PC-3 (cell line): ENCODE measurements around the gene ATP2B2. TPM values are rescaled to one million over a fixed set of nuclear protein-coding genes. Genes with fewer than 3 reads are reported as not detected.

ENCODE experiments used
- ATAC-seq: fragments of 200-7000 bp; cut with Tn5 transposase; 2 replicates; pipeline ENCODE4 v1.9.1; 2020; ENCODE audit warnings: mild to moderate bottlenecking, moderate library complexity
- BruUV-seq: library from RNA; stranded (reverse); fragments of 400-500 nt; replicated peaks from 2 replicates; lab custom pipeline; 2021; lab: Mats Ljungman, UMichigan
- CTCF ChIA-PET: fragments of 300-600 bp; sonication (Branson Sonifier 250); formaldehyde crosslinking; loops from one replicate; lab custom pipeline; 2022; ENCODE audit warnings: antibody characterized with exemption; lab: Charles Lee
- POLR2A ChIA-PET: fragments of 300-600 bp; sonication (Branson Sonifier 250); formaldehyde crosslinking; loops from one replicate; lab custom pipeline; 2022; ENCODE audit warnings: antibody characterized with exemption; ENCODE audit not compliant: unreplicated experiment; lab: Charles Lee
- DNase-seq: peaks from one replicate; pipeline ENCODE4 v3.0.0-alpha.2; 2015
- H2AFZ ChIP-seq: fragments of 300-600 bp; sonication (generic); 2 replicates; pipeline ENCODE4 v1.6.0; 2016; ENCODE audit warnings: antibody characterized with exemption, low read length
- H3F3A ChIP-seq: fragments of 300-600 bp; sonication (generic); one replicate; pipeline ENCODE4 v1.6.0; 2017; ENCODE audit warnings: antibody characterized with exemption, low read length, control low read depth, mild to moderate bottlenecking; ENCODE audit not compliant: unreplicated experiment
- H3K27ac ChIP-seq: fragments of 300-600 bp; sonication (generic); 2 replicates; pipeline ENCODE4 v1.5.1; 2016; ENCODE audit warnings: mild to moderate bottlenecking, low read length
- H3K27me3 ChIP-seq: fragments of 300-600 bp; sonication (generic); 2 replicates; pipeline ENCODE4 v1.6.1; 2016; ENCODE audit warnings: low read length, mixed read lengths
- H3K36me3 ChIP-seq: fragments of 300-600 bp; sonication (generic); 2 replicates; pipeline ENCODE4 v1.6.1; 2016; ENCODE audit warnings: low read depth, mixed run types, low read length, mixed read lengths
- H3K4me1 ChIP-seq: fragments of 300-600 bp; sonication (generic); 2 replicates; pipeline ENCODE4 v1.5.1; 2016; ENCODE audit warnings: low read length; ENCODE audit not compliant: insufficient read depth
- H3K4me2 ChIP-seq: fragments of 300-600 bp; sonication (generic); 2 replicates; pipeline ENCODE4 v1.6.0; 2016; ENCODE audit warnings: low read length
- H3K4me3 ChIP-seq: fragments of 300-600 bp; sonication (generic); 2 replicates; pipeline ENCODE4 v1.5.1; 2016; ENCODE audit warnings: mild to moderate bottlenecking, low read length, mixed read lengths
- H3K79me2 ChIP-seq: fragments of 300-600 bp; sonication (generic); 2 replicates; pipeline ENCODE4 v1.6.1; 2017; ENCODE audit warnings: low read length, mixed read lengths
- H3K9ac ChIP-seq: fragments of 300-600 bp; sonication (generic); 2 replicates; pipeline ENCODE4 v1.6.0; 2016; ENCODE audit warnings: mild to moderate bottlenecking, low read length
- H3K9me2 ChIP-seq: fragments of 300-600 bp; sonication (generic); replicated peaks from 2 replicates; pipeline ENCODE4 v1.6.1; 2016; ENCODE audit warnings: mixed run types, low read length, mixed read lengths
- H3K9me3 ChIP-seq: fragments of 300-600 bp; sonication (generic); 2 replicates; pipeline ENCODE4 v1.6.1; 2016; ENCODE audit warnings: low read length, mixed read lengths
- H4K20me1 ChIP-seq: fragments of 300-600 bp; sonication (generic); 2 replicates; pipeline ENCODE4 v1.6.1; 2016; ENCODE audit warnings: low read length, mixed read lengths
- CTCF ChIP-seq: fragments of 300-600 bp; sonication (generic); conservative IDR thresholded peaks from 2 replicates; pipeline ENCODE4 v1.5.1; 2017; ENCODE audit warnings: antibody characterized with exemption, low read depth, mild to moderate bottlenecking, low read length
- EZH2 ChIP-seq: fragments of 300-600 bp; sonication (generic); IDR thresholded peaks from one replicate; pipeline ENCODE4 v1.6.1; 2017; ENCODE audit warnings: antibody characterized with exemption, mild to moderate bottlenecking, low read length; ENCODE audit not compliant: unreplicated experiment
- EZH2phosphoT487 ChIP-seq: fragments of 300-600 bp; sonication (generic); IDR thresholded peaks from 2 replicates; pipeline ENCODE4 v1.6.1; 2018; ENCODE audit warnings: mild to moderate bottlenecking, antibody characterized with exemption, low read length, borderline replicate concordance
- intact Hi-C: fragments of 100-400 bp; cut with micrococcal nuclease; formaldehyde crosslinking; loops from 2 replicates; pipeline ENCODE4 v1.9.0; 2023
- total RNA-seq: library from RNA; depleted of rRNA; stranded (reverse); fragments of >200 nt; gene quantifications from 2 replicates; pipeline ENCODE4 v1.2.3, GENCODE V29; 2014

ATP2B2 gene
- total RNA-seq, 1 experiment from 2014 or later = not detected

GRCh38 chr3:10413041-10413440, 92.3 kb downstream of the ATP2B2 start:
- Histone ChIP-seq H3K4me1 (no peaks in the 10 kb centered on the region), H3K9me3 (no peaks in the 10 kb centered on the region), H3K27me3 (peaks cover 25% of the 10 kb centered on the region), H3F3A (no peaks in the 10 kb centered on the region), H3K79me2 (no peaks in the 10 kb centered on the region), H3K4me2 (no peak overlapping the region), H3K36me3 (no peaks in the 10 kb centered on the region), H3K9ac (no peak overlapping the region), H3K9me2 (no peaks in the 10 kb centered on the region), H4K20me1 (no peaks in the 10 kb centered on the region), H3K4me3 (no peak overlapping the region), H3K27ac (no peak overlapping the region), H2AFZ (no peak overlapping the region)
- ChIA-PET CTCF (no interaction called here), POLR2A (no interaction called here)
- TF ChIP-seq EZH2 (no peak), EZH2phosphoT487 (no peak), CTCF (no peak)
- intact Hi-C loops = no loop called here
- no peak for DNase-seq
- ATAC-seq = no peak
- BruUV-seq = no TSS peak

GRCh38 chr3:10411598-10412332, 93.6 kb downstream of the ATP2B2 start:
- H3K27ac ChIP-seq = no peak overlapping the region
- H3K9ac ChIP-seq = no peak overlapping the region
- H3F3A ChIP-seq = no peaks in the 10 kb centered on the region
- no peak overlapping the region for H3K4me3 ChIP-seq
- no peak for ATAC-seq
- H3K9me3 ChIP-seq = no peaks in the 10 kb centered on the region
- H3K9me2 ChIP-seq = no peaks in the 10 kb centered on the region
- no peaks in the 10 kb centered on the region for H3K79me2 ChIP-seq
- H3K4me1 ChIP-seq = no peaks in the 10 kb centered on the region
- CTCF ChIA-PET = no interaction called here
- no TSS peak for BruUV-seq
- POLR2A ChIA-PET = no interaction called here
- no peak overlapping the region for H3K4me2 ChIP-seq
- no peak overlapping the region for H2AFZ ChIP-seq
- no peaks in the 10 kb centered on the region for H4K20me1 ChIP-seq
- peaks cover 18% of the 10 kb centered on the region for H3K27me3 ChIP-seq
- DNase-seq = no peak
- intact Hi-C loops = no loop called here
- no peak for TF ChIP-seq EZH2
- TF ChIP-seq CTCF = no peak
- TF ChIP-seq EZH2phosphoT487 = no peak
- H3K36me3 ChIP-seq = no peaks in the 10 kb centered on the region

- POLR2A ChIA-PET = no interaction called here
- BruUV-seq = no TSS peak
Observed at GRCh38 chr3:10410383-10411002, 94.9 kb downstream of the ATP2B2 start.

More at GRCh38 chr3:10410383-10411002, 94.9 kb downstream of the ATP2B2 start:
- TF ChIP-seq EZH2phosphoT487 (no peak), EZH2 (no peak), CTCF (no peak)
- no peak overlapping the region for H3K27ac ChIP-seq
- H3K9ac ChIP-seq = no peak overlapping the region
- H4K20me1 ChIP-seq = no peaks in the 10 kb centered on the region
- ATAC-seq = no peak
- no peaks in the 10 kb centered on the region for H3F3A ChIP-seq
- H3K4me2 ChIP-seq = no peak overlapping the region
- DNase-seq = no peak
- H3K4me1 ChIP-seq = no peaks in the 10 kb centered on the region
- H3K27me3 ChIP-seq = peaks cover 8% of the 10 kb centered on the region
- no peaks in the 10 kb centered on the region for H3K9me2 ChIP-seq
- intact Hi-C loops = no loop called here
- H3K79me2 ChIP-seq = no peaks in the 10 kb centered on the region
- no peaks in the 10 kb centered on the region for H3K36me3 ChIP-seq
- H2AFZ ChIP-seq = no peak overlapping the region
- no peaks in the 10 kb centered on the region for H3K9me3 ChIP-seq
- CTCF ChIA-PET = no interaction called here
- H3K4me3 ChIP-seq = no peak overlapping the region
